MM.1S (cell line): Measurements from ENCODE around the gene OSBPL5.

Source experiments
- EZH2 ChIP-seq: fragments of 300-600 bp; sonication (generic); optimal IDR thresholded peaks from 2 replicates; pipeline ENCODE3; 2017; ENCODE audit warnings: low read depth, mild to moderate bottlenecking, antibody characterized with exemption, low read length, mixed read lengths
- TF ChIP-seq, protein P1 (sequence below): fragments of 300-600 bp; sonication (generic); IDR thresholded peaks from 2 replicates; pipeline ENCODE4 v1.5.1; 2016; ENCODE audit warnings: antibody characterized with exemption, low read length, mixed read lengths

DNA sequence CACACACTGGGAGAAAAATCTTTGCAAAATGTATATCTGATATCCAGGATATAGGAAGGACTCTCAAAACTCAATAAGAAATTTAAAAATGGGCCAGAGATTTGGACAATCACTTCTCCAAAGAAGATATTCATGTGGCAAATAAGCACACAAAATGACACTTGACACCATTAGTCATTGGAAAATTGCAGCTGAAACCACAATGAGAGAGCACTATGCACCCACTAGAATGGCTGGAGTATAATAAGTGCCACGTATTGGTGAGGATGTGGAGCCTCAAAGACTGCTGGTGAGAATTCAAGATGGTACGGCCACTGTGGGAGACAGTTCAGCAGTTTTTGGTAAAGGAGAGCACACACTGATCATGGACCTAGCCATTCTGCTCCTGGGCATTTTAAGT is 12.8 kb upstream of the OSBPL5 start:
- TF ChIP-seq, protein P1, sequence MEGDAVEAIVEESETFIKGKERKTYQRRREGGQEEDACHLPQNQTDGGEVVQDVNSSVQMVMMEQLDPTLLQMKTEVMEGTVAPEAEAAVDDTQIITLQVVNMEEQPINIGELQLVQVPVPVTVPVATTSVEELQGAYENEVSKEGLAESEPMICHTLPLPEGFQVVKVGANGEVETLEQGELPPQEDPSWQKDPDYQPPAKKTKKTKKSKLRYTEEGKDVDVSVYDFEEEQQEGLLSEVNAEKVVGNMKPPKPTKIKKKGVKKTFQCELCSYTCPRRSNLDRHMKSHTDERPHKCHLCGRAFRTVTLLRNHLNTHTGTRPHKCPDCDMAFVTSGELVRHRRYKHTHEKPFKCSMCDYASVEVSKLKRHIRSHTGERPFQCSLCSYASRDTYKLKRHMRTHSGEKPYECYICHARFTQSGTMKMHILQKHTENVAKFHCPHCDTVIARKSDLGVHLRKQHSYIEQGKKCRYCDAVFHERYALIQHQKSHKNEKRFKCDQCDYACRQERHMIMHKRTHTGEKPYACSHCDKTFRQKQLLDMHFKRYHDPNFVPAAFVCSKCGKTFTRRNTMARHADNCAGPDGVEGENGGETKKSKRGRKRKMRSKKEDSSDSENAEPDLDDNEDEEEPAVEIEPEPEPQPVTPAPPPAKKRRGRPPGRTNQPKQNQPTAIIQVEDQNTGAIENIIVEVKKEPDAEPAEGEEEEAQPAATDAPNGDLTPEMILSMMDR, result no peak
- TF ChIP-seq EZH2, result no peak
